ENCODE results near the gene RSPRY1.

DNA sequence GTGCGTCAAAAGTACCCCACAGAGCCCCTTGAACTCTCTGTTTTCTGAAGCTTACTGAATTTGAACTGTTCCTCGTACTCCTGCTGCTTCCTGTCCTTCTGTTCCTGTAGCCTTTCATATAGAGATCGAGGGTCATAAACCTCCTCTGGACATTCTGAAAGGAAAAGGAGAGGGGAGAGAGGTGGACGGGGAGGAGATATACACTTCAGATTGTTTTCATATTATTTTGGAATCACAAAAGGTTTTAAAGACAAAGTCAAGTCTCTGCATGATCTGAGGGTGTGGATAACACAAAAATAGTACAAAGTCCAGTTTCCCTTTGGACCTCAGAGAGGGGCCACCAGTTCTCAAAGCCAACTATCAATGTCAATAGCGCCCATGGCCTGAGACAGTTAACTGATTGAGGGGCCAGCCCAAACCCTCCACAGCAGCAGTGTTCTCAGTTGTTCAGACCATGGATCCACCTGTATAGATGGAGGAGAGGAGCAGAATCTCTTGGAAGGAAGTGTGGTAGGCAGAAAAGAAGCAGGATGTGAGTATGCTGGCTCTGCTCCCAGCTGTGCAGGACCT, 13.3 kb upstream of the RSPRY1 start:
- TF ChIP-seq EZH2 (IDR thresholded peaks at IDR 0.05; ENCODE audit: insufficient read depth, poor library complexity, severe bottlenecking) (no peak), EZH2phosphoT487 (IDR thresholded peaks at IDR 0.05; ENCODE audit: insufficient read depth, low read depth) (no peak)

Measured in GM23248 (cell line).